GM12878 (cell line): ENCODE data around the gene IL32. TPM values are rescaled to one million over a fixed set of nuclear protein-coding genes. Genes with fewer than 3 reads are reported as not detected.

Experiments used
- ATF2 ChIP-seq: IDR thresholded peaks from 2 replicates; pipeline ENCODE4 v1.6.1; 2012; ENCODE audit warnings: low read length, inconsistent platforms
- BCLAF1 ChIP-seq: fragments of 450-650 bp; IDR thresholded peaks from 2 replicates; pipeline ENCODE4 v1.6.1; 2017; ENCODE audit warnings: antibody characterized with exemption, mild to moderate bottlenecking, moderate library complexity
- BHLHE40 ChIP-seq, 2 experiments: fragments of 450-650 bp in 1 of 2; IDR thresholded peaks; 2 replicates each; pipeline ENCODE4 v1.6.1; 2011 to 2017; ENCODE audit warnings: low read depth in 2 of 2, borderline replicate concordance in 1 of 2, improper control_type of control experiment in 1 of 2, low read length in 1 of 2, mild to moderate bottlenecking in 1 of 2
- CBFB ChIP-seq: IDR thresholded peaks from 2 replicates; pipeline ENCODE4 v1.6.1; 2016; ENCODE audit warnings: antibody characterized with exemption, low read depth
- CREB1 ChIP-seq: IDR thresholded peaks from 2 replicates; pipeline ENCODE4 v1.6.1; 2012; ENCODE audit warnings: low read depth, mild to moderate bottlenecking, inconsistent platforms
- CTCF ChIP-seq, 3 experiments: IDR thresholded peaks in 2 of 3; conservative IDR thresholded peaks in 1 of 3; 2 replicates each; pipeline ENCODE4 v1.5.1; 2011; ENCODE audit warnings: low read depth in 3 of 3, low read length in 3 of 3, mild to moderate bottlenecking in 3 of 3, control low read depth in 2 of 3, moderate library complexity in 2 of 3, inconsistent platforms in 1 of 3, mixed read lengths in 1 of 3; ENCODE audit not compliant: control insufficient read depth in 2 of 3, insufficient read depth in 1 of 3; ENCODE audit errors: extremely low read depth in 1 of 3
- ELK1 ChIP-seq: IDR thresholded peaks from 2 replicates; pipeline ENCODE4 v1.6.1; 2012; ENCODE audit warnings: low read depth, low read length, improper control_type of control experiment
- ESRRA ChIP-seq: IDR thresholded peaks from 2 replicates; pipeline ENCODE4 v1.6.1; 2012; ENCODE audit warnings: mild to moderate bottlenecking, low read length, improper control_type of control experiment
- HCFC1 ChIP-seq: fragments of 150-350 bp; IDR thresholded peaks from 2 replicates; pipeline ENCODE4 v1.6.1; 2014; ENCODE audit warnings: low read length
- IKZF1 ChIP-seq: fragments of 450-650 bp; conservative IDR thresholded peaks from 2 replicates; pipeline ENCODE4 v1.6.1; 2017; ENCODE audit warnings: antibody characterized with exemption, mild to moderate bottlenecking
- JUND ChIP-seq: IDR thresholded peaks from 2 replicates; pipeline ENCODE4 v1.6.1; 2012; ENCODE audit warnings: low read depth, mild to moderate bottlenecking, low read length, improper control_type of control experiment, moderate library complexity
- NFIC ChIP-seq: IDR thresholded peaks from 2 replicates; pipeline ENCODE4 v1.6.1; 2012; ENCODE audit warnings: low read depth, mild to moderate bottlenecking, inconsistent platforms, low read length, moderate library complexity
- PRDM15 ChIP-seq: fragments of 450-650 bp; formaldehyde crosslinking; IDR thresholded peaks from 2 replicates; pipeline ENCODE4 v1.4.0; 2020; ENCODE audit warnings: mild to moderate bottlenecking, moderate library complexity
- RB1 ChIP-seq: fragments of 450-650 bp; formaldehyde crosslinking; IDR thresholded peaks from 2 replicates; pipeline ENCODE4 v1.6.1; 2017; ENCODE audit warnings: mild to moderate bottlenecking, borderline replicate concordance
- RBBP5 ChIP-seq: fragments of 200-600 bp; sonication (generic); conservative IDR thresholded peaks from 2 replicates; pipeline ENCODE4 v1.6.1; 2016
- SIN3A ChIP-seq: IDR thresholded peaks from 2 replicates; pipeline ENCODE4 v1.6.1; 2012; ENCODE audit warnings: low read depth, low read length, improper control_type of control experiment
- SP1 ChIP-seq: IDR thresholded peaks from one replicate; pipeline ENCODE4 v1.6.1; 2011; ENCODE audit warnings: low read depth, low read length
- STAT1 ChIP-seq: fragments of 450-650 bp; conservative IDR thresholded peaks from 2 replicates; pipeline ENCODE4 v1.6.1; 2014; ENCODE audit warnings: antibody characterized with exemption, mild to moderate bottlenecking
- STAT3 ChIP-seq: IDR thresholded peaks from 2 replicates; pipeline ENCODE4 v1.6.1; 2011; ENCODE audit warnings: low read depth, low read length, improper control_type of control experiment
- ZNF207 ChIP-seq: fragments of 450-650 bp; IDR thresholded peaks from 2 replicates; pipeline ENCODE4 v1.6.1; 2014; ENCODE audit warnings: antibody characterized with exemption, mild to moderate bottlenecking, borderline replicate concordance
- ZZZ3 ChIP-seq: IDR thresholded peaks from 2 replicates; pipeline ENCODE4 v1.6.1; 2011; ENCODE audit warnings: low read depth; ENCODE audit not compliant: control insufficient read depth, insufficient read length
- polyA plus RNA-seq, 11 experiments: library from polyadenylated mRNA; depleted of rRNA in 4 of 11; unstranded in 6 of 11; stranded (reverse) in 5 of 11; fragments of >200 nt; fragmentation: Nextera tagmentation in 4 of 11; fragmentation: Illumina TruSeq in 1 of 11; extraction: Ambion mirVana in 4 of 11; extraction: Trizol in 1 of 11; gene quantifications; 1 replicate in 1 of 11; 2 replicates in 10 of 11; pipeline versions ENCODE4 v1.2.1 to v1.2.3, GENCODE V29; 2011 to 2016; ENCODE audit warnings: inconsistent platforms in 2 of 11, missing spikeins in 2 of 11, low read depth in 1 of 11
- total RNA-seq, 4 experiments: library from RNA; depleted of rRNA in 3 of 4; stranded (reverse); fragments of >200 nt in 3 of 4; fragmentation: Illumina TruSeq in 1 of 4; extraction: Trizol in 1 of 4; gene quantifications; 2 replicates each; pipeline versions ENCODE4 v1.2.1 to v1.2.3, GENCODE V29; 2013 to 2021

IL32 gene
- total and polyA plus RNA-seq, 10 of the 15 experiments (the other 5 are each of a cell fraction or from before 2014, with no cell fraction given) = 27.0 to 122 (median 55.8) TPM

GRCh38 chr16:3020247-3020603, 45.2 kb upstream of the IL32 start, which contains the start of gene TNFRSF12A (continued):
- TF ChIP-seq ZZZ3 = no peak
- TF ChIP-seq RBBP5 = no peak
- 0 out of 6 replicates have a peak, but pooled peaks of 1 of the 3 experiments have one; percentile 1 for TF ChIP-seq CTCF (IDR thresholded peaks at IDR 0.05 in 2 of 3, conservative IDR thresholded peaks at IDR 0.05 in 1 of 3; ENCODE audit: control insufficient read depth in 2 of 3, extremely low read depth in 1 of 3, insufficient read depth in 1 of 3, low read depth in 3 of 3, low read length in 3 of 3)
- no peak for TF ChIP-seq ESRRA
- TF ChIP-seq CREB1 = 0 out of 2 replicates have a peak, but pooled peaks have one; percentile 11
- TF ChIP-seq RB1 = no peak
- no peak for TF ChIP-seq PRDM15
- TF ChIP-seq IKZF1 = 0 out of 2 replicates have a peak, but pooled peaks have one; percentile 41
- peak in 1 of 2 experiments; percentile 50; a peak in 2 of 4 replicates for TF ChIP-seq BHLHE40 (IDR thresholded peaks at IDR 0.05; ENCODE audit: borderline replicate concordance in 1 of 2, low read depth in 2 of 2, low read length in 1 of 2)
- no peak for TF ChIP-seq ZNF207
- TF ChIP-seq ATF2 = no peak
- 0 out of 2 replicates have a peak, but pooled peaks have one; percentile 20 for TF ChIP-seq ELK1
- TF ChIP-seq SP1 = no peak
- no peak for TF ChIP-seq HCFC1
- no peak for TF ChIP-seq JUND
- TF ChIP-seq NFIC = no peak
- no peak for TF ChIP-seq STAT3
- TF ChIP-seq CBFB = no peak
- no peak for TF ChIP-seq SIN3A
- no peak for TF ChIP-seq STAT1
- TF ChIP-seq BCLAF1 = no peak
